ENCODE results near the gene GATAD2A.
"Not testable (repeated sequence)": the region's sequence is repeated elsewhere in the genome, so short reads cannot be mapped to it uniquely, and the experiment has no call there.

The GATAD2A gene

GRCh38 chr19:19468424-19469050 lies 63.1 kb downstream of the GATAD2A start:
- no peak for DNase-seq

GRCh38 chr19:19470579-19470978 lies 65.1 kb downstream of the GATAD2A start:
- no peak for DNase-seq

GRCh38 chr19:19471682-19472081 lies 66.2 kb downstream of the GATAD2A start:
- no peak for DNase-seq

- not testable (repeated sequence) for DNase-seq
Measured at GRCh38 chr19:19472106-19472505, 66.6 kb downstream of the GATAD2A start.

- DNase-seq = no peak
Measured at GRCh38 chr19:19475015-19475765, 69.7 kb downstream of the GATAD2A start.

GRCh38 chr19:19475849-19476828 lies 70.7 kb downstream of the GATAD2A start:
- DNase-seq = no peak

- DNase-seq = no peak
Measured at GRCh38 chr19:19477705-19478383, 72.4 kb downstream of the GATAD2A start.

- DNase-seq = no peak
Measured at GRCh38 chr19:19480688-19481087, 75.2 kb downstream of the GATAD2A start.

- DNase-seq = no peak
Measured at GRCh38 chr19:19482809-19483596, 77.5 kb downstream of the GATAD2A start.

GRCh38 chr19:19485161-19485997 lies 79.9 kb downstream of the GATAD2A start:
- no peak for DNase-seq

GRCh38 chr19:19485998-19486290 lies 80.5 kb downstream of the GATAD2A start:
- no peak for DNase-seq

- no peak for DNase-seq
Measured at GRCh38 chr19:19486343-19487076, 81.0 kb downstream of the GATAD2A start.

GRCh38 chr19:19487077-19487949 lies 81.8 kb downstream of the GATAD2A start:
- DNase-seq = no peak

GRCh38 chr19:19487950-19488874 lies 82.7 kb downstream of the GATAD2A start:
- DNase-seq = no peak

GRCh38 chr19:19488875-19489690 lies 83.6 kb downstream of the GATAD2A start:
- peak; percentile 83 for DNase-seq

- DNase-seq = no peak
Measured at GRCh38 chr19:19489804-19490204, 84.3 kb downstream of the GATAD2A start.
